Keratinocyte (primary cell): ENCODE results near the gene RGS3. TPM values are rescaled to one million over a fixed set of nuclear protein-coding genes. Genes with fewer than 3 reads are reported as not detected.

Experiments used
- DNase-seq: peaks from one replicate; pipeline ENCODE4 v3.0.0-alpha.2; 2011; ENCODE audit warnings: low read depth, missing footprints, low spot score
- FAIRE-seq: peaks from 2 replicates; lab custom pipeline; 2011; peaks lifted over from hg19 to GRCh38; lab: Jason Lieb, UNC
- H2AFZ ChIP-seq: 2 replicates; pipeline ENCODE4 v1.6.0; 2012; ENCODE audit warnings: low read length, control low read depth, inconsistent platforms; ENCODE audit not compliant: control insufficient read depth
- H3K27ac ChIP-seq: 2 replicates; pipeline ENCODE4 v1.5.1; 2011; ENCODE audit warnings: low read length; ENCODE audit not compliant: control insufficient read depth, insufficient read depth
- H3K27me3 ChIP-seq: 3 replicates; pipeline ENCODE4 v1.6.0; 2011; ENCODE audit warnings: low read length; ENCODE audit not compliant: control insufficient read depth, insufficient read depth; ENCODE audit errors: extremely low read depth
- H3K36me3 ChIP-seq, 2 experiments: 2 replicates in 1 of 2; 3 replicates in 1 of 2; pipeline ENCODE4 v1.5.1; 2011; ENCODE audit warnings: low read length in 2 of 2, mild to moderate bottlenecking in 1 of 2; ENCODE audit not compliant: control insufficient read depth in 2 of 2, insufficient read depth in 2 of 2; ENCODE audit errors: extremely low read depth in 1 of 2
- H3K4me1 ChIP-seq: 3 replicates; pipeline ENCODE4 v1.5.1; 2011; ENCODE audit warnings: low read length; ENCODE audit not compliant: control insufficient read depth, insufficient read depth; ENCODE audit errors: extremely low read depth
- H3K4me2 ChIP-seq: 3 replicates; pipeline ENCODE4 v1.6.0; 2011; ENCODE audit warnings: low read depth, low read length; ENCODE audit not compliant: control insufficient read depth, insufficient read depth; ENCODE audit errors: extremely low read depth
- H3K4me3 ChIP-seq, 3 experiments: fragments of 200-600 bp in 1 of 3; sonication (generic) in 1 of 3; 2 replicates in 2 of 3; 3 replicates in 1 of 3; pipeline ENCODE4 v1.5.1; 2011 to 2016; ENCODE audit warnings: low read length in 3 of 3, mild to moderate bottlenecking in 3 of 3, control low read depth in 2 of 3, inconsistent platforms in 1 of 3, low read depth in 1 of 3, mixed read lengths in 1 of 3, mixed run types in 1 of 3, moderate library complexity in 1 of 3; ENCODE audit not compliant: control insufficient read depth in 2 of 3, insufficient read depth in 2 of 3; ENCODE audit errors: extremely low read depth in 1 of 3
- H3K79me2 ChIP-seq: 2 replicates; pipeline ENCODE4 v1.6.0; 2012; ENCODE audit warnings: low read length; ENCODE audit not compliant: control insufficient read depth, insufficient read depth
- H3K9ac ChIP-seq: 3 replicates; pipeline ENCODE4 v1.6.0; 2011; ENCODE audit warnings: low read length; ENCODE audit not compliant: control insufficient read depth, insufficient read depth; ENCODE audit errors: extremely low read depth
- H3K9me1 ChIP-seq: 3 replicates; pipeline ENCODE4 v1.6.0; 2011; ENCODE audit warnings: low read length; ENCODE audit not compliant: control insufficient read depth, insufficient read depth; ENCODE audit errors: extremely low read depth
- H3K9me3 ChIP-seq: 2 replicates; pipeline ENCODE4 v1.5.1; 2012; ENCODE audit warnings: low read depth, low read length; ENCODE audit not compliant: control insufficient read depth
- H4K20me1 ChIP-seq: 3 replicates; pipeline ENCODE4 v1.6.0; 2011; ENCODE audit warnings: low read length; ENCODE audit not compliant: control insufficient read depth, insufficient read depth; ENCODE audit errors: extremely low read depth
- CTCF ChIP-seq, 3 experiments: IDR thresholded peaks in 1 of 3; conservative IDR thresholded peaks in 1 of 3; optimal IDR thresholded peaks in 1 of 3; 2 replicates in 2 of 3; 3 replicates in 1 of 3; pipeline versions ENCODE3 to v1.5.1; 2011; ENCODE audit warnings: low read length in 3 of 3, mild to moderate bottlenecking in 3 of 3, moderate library complexity in 2 of 3, control low read depth in 1 of 3, inconsistent platforms in 1 of 3; ENCODE audit not compliant: insufficient read depth in 2 of 3; ENCODE audit errors: extremely low read depth in 1 of 3
- EZH2 ChIP-seq: IDR thresholded peaks from one replicate; pipeline ENCODE4 v1.6.1; 2012; ENCODE audit warnings: inconsistent platforms, mild to moderate bottlenecking, low read length, moderate library complexity
- dilution Hi-C: fragments of 300-500 bp; cut with MboI; formaldehyde crosslinking; loops from one replicate; pipeline ENCODE4 v1.7.0; 2020; ENCODE audit warnings: low sequenced_read_pairs; ENCODE audit not compliant: extremely low pct_ligation_motif_present
- polyA plus RNA-seq, 5 experiments: library from polyadenylated mRNA; depleted of rRNA in 3 of 5; stranded (reverse) in 3 of 5; stranded (forward) in 1 of 5; unstranded in 1 of 5; fragments of >200 nt; gene quantifications; 1 replicate in 1 of 5; 2 replicates in 3 of 5; 3 replicates in 1 of 5; pipeline versions ENCODE4 v1.2.1 to v1.2.3, GENCODE V29; 2011 to 2012; ENCODE audit warnings: missing spikeins in 2 of 5, low read depth in 1 of 5, low replicate concordance in 1 of 5

RGS3 gene
- polyA plus RNA-seq, 1 donor (not counting 4 experiments of a cell fraction or from before 2014, with no cell fraction given), result 19.6 TPM

GRCh38 chr9:113468716-113469448 is 5.4 kb downstream of the RGS3 start:
- no peak for DNase-seq
- no peaks in the 10 kb centered on the region for H3K79me2 ChIP-seq

GRCh38 chr9:113471143-113471542 is 7.6 kb downstream of the RGS3 start:
- dilution Hi-C loops, result no loop called here
- Histone ChIP-seq H3K9me1 (no peaks in the 10 kb centered on the region), H3K79me2 (no peaks in the 10 kb centered on the region), H3K4me2 (no peak overlapping the region), H3K4me3 (no peak overlapping the region), H3K27me3 (peaks cover 1% of the 10 kb centered on the region), H2AFZ (no peak overlapping the region), H3K9ac (no peak overlapping the region), H3K9me3 (no peaks in the 10 kb centered on the region), H3K27ac (no peak overlapping the region), H3K36me3 (no peaks in the 10 kb centered on the region), H3K4me1 (no peaks in the 10 kb centered on the region), H4K20me1 (no peaks in the 10 kb centered on the region)
- no peak for DNase-seq
- FAIRE-seq, result no peak
- TF ChIP-seq CTCF (optimal IDR thresholded peaks at IDR 0.05 in 1 of 3, IDR thresholded peaks at IDR 0.05 in 1 of 3, conservative IDR thresholded peaks at IDR 0.05 in 1 of 3; ENCODE audit: extremely low read depth in 1 of 3, insufficient read depth in 2 of 3, low read length in 3 of 3), result no peak
- TF ChIP-seq EZH2, result no peak

More at GRCh38 chr9:113468716-113469448, 5.4 kb downstream of the RGS3 start:
- Histone ChIP-seq H3K4me2 (no peak overlapping the region), H4K20me1 (no peaks in the 10 kb centered on the region), H3K4me1 (no peaks in the 10 kb centered on the region), H3K9me1 (no peaks in the 10 kb centered on the region), H3K36me3 (no peaks in the 10 kb centered on the region), H3K27me3 (peaks cover 12% of the 10 kb centered on the region), H3K9me3 (no peaks in the 10 kb centered on the region), H3K9ac (no peak overlapping the region), H3K4me3 (no peak overlapping the region), H3K27ac (no peak overlapping the region), H2AFZ (no peak overlapping the region)
- dilution Hi-C loops, result no loop called here
- TF ChIP-seq CTCF (optimal IDR thresholded peaks at IDR 0.05 in 1 of 3, IDR thresholded peaks at IDR 0.05 in 1 of 3, conservative IDR thresholded peaks at IDR 0.05 in 1 of 3; ENCODE audit: extremely low read depth in 1 of 3, insufficient read depth in 2 of 3, low read length in 3 of 3) (no peak), EZH2 (no peak)
- no peak for FAIRE-seq
